Small intestine (tissue), 7 donors: Measurements from ENCODE around the gene INSM1. TPM values are rescaled to one million over a fixed set of nuclear protein-coding genes. Genes with fewer than 3 reads are reported as not detected.

Source experiments
- DNase-seq, 2 donors: peaks; one replicate each; pipeline versions ENCODE4 v3.0.0 to v3.0.0-alpha.2; 2013
- FAIRE-seq: peaks from 2 replicates; lab custom pipeline; 2012; peaks lifted over from hg19 to GRCh38; lab: Jason Lieb, UNC
- H3K27ac ChIP-seq, 3 donors: one replicate each; pipeline ENCODE4 v1.5.1; 2013; ENCODE audit warnings: low read length in 2 of 3, mild to moderate bottlenecking in 2 of 3, control low read depth in 1 of 3, inconsistent platforms in 1 of 3, low read depth in 1 of 3, moderate library complexity in 1 of 3
- H3K27me3 ChIP-seq, 3 donors: one replicate each; pipeline ENCODE4 v1.6.1; 2013; ENCODE audit warnings: low read length in 3 of 3, inconsistent platforms in 1 of 3; ENCODE audit not compliant: control insufficient read depth in 3 of 3, insufficient read depth in 3 of 3
- H3K36me3 ChIP-seq, 3 donors: one replicate each; pipeline ENCODE4 v1.6.1; 2013; ENCODE audit warnings: low read length in 3 of 3, inconsistent platforms in 1 of 3, low read depth in 1 of 3, mild to moderate bottlenecking in 1 of 3, moderate library complexity in 1 of 3; ENCODE audit not compliant: control insufficient read depth in 3 of 3, insufficient read depth in 2 of 3
- H3K4me1 ChIP-seq, 3 donors: one replicate each; pipeline ENCODE4 v1.6.1; 2013; ENCODE audit warnings: low read length in 2 of 3, inconsistent platforms in 1 of 3, low read depth in 1 of 3, mild to moderate bottlenecking in 1 of 3, moderate library complexity in 1 of 3; ENCODE audit not compliant: control insufficient read depth in 3 of 3, insufficient read depth in 2 of 3
- H3K4me3 ChIP-seq, 3 donors: one replicate each; pipeline ENCODE4 v1.5.1; 2013; ENCODE audit warnings: low read length in 3 of 3, control low read depth in 1 of 3, inconsistent platforms in 1 of 3, low read depth in 1 of 3, mild to moderate bottlenecking in 1 of 3, moderate library complexity in 1 of 3
- H3K9me3 ChIP-seq, 2 donors: one replicate each; pipeline ENCODE4 v1.6.1; 2013; ENCODE audit warnings: low read depth in 1 of 2, low read length in 1 of 2; ENCODE audit not compliant: control insufficient read depth in 2 of 2, insufficient read depth in 1 of 2
- WGBS, 3 donors: extraction: QIAGEN DNeasy Blood & Tissue Kit; methylation state at CpG; one replicate each; pipeline ENCODE4 v1.1.7; 2013; 5-methylcytosine and 5-hydroxymethylcytosine counted together
- polyA plus RNA-seq, 4 donors: library from polyadenylated mRNA; stranded (reverse) in 3 of 4; unstranded in 1 of 4; fragments of 200-250 nt in 3 of 4; fragments of 120-200 nt in 1 of 4; gene quantifications; one replicate each; pipeline versions ENCODE4 v1.2.1 to v1.2.3, GENCODE V29; 2013
- donor health status: healthy with polysubstance abuse.
- donor health status: control.
- donor health status: control.
- donor health status: Bipolar disorder and iron deficiency.
- donor health status: healthy.

The INSM1 gene
- polyA plus RNA-seq, 4 donors, result 1.3 to 8.6 (median 2.5) TPM

- Histone ChIP-seq H3K36me3 (peaks cover 0 to 60% (median 0%) of the 10 kb centered on the region in 3 donors), H3K27ac (no peak overlapping the region), H3K4me1 (peaks cover 0 to 10% (median 3%) of the 10 kb centered on the region in 3 donors), H3K4me3 (no peak overlapping the region), H3K27me3 (no peaks in the 10 kb centered on the region), H3K9me3 (no peaks in the 10 kb centered on the region)
- DNase-seq, result peak; percentile 42 to 51
- WGBS, 3 donors, result 68 to 84% (median 78%) methylated on average over 13 of the region's 13 CpGs
- FAIRE-seq, result no peak
Observed at GRCh38 chr20:20399531-20400500, 31.9 kb downstream of the INSM1 start.

GRCh38 chr20:20401991-20402390 is 34.1 kb downstream of the INSM1 start:
- H3K9me3 ChIP-seq, result no peaks in the 10 kb centered on the region
- H3K27ac ChIP-seq, result no peak overlapping the region
- 89 to 92% (median 92%) methylated on average over 3 of the region's 3 CpGs for WGBS, 3 donors
- H3K36me3 ChIP-seq, result peaks cover 0 to 47% (median 0%) of the 10 kb centered on the region in 3 donors
- H3K4me3 ChIP-seq, result no peak overlapping the region
- H3K4me1 ChIP-seq, result peaks cover 0 to 10% (median 3%) of the 10 kb centered on the region in 3 donors
- no peak for FAIRE-seq
- no peaks in the 10 kb centered on the region for H3K27me3 ChIP-seq
- no peak for DNase-seq

GRCh38 chr20:20404633-20405032 is 36.7 kb downstream of the INSM1 start:
- Histone ChIP-seq H3K27ac (no peak overlapping the region), H3K4me3 (no peak overlapping the region), H3K9me3 (no peaks in the 10 kb centered on the region), H3K36me3 (peaks cover 0 to 34% (median 0%) of the 10 kb centered on the region in 3 donors), H3K4me1 (peaks cover 0 to 6% (median 3%) of the 10 kb centered on the region in 3 donors), H3K27me3 (no peaks in the 10 kb centered on the region)
- DNase-seq (no peak), FAIRE-seq (no peak)
- 92 to 93% (median 93%) methylated on average over 5 of the region's 5 CpGs for WGBS, 3 donors

DNA sequence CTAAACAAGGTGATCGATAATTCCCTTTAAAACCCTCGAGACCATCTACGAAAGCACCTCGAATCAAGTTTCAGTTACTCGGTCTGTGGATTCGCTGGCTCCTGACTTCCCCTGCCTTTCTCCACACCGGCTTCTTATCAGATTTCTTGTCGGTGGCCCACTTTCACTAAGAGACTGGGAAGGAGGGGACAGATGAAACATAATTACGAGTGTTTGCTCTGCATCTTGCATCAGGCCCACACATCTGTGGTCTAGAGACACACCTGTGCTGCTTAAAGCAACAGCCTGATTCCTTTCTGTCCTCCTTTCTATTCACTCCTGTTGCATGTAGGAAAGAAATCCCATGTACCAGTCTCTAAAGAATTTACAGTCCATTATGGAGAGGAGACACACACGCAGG is 37.7 kb downstream of the INSM1 start:
- Histone ChIP-seq H3K9me3 (no peaks in the 10 kb centered on the region), H3K4me3 (no peak overlapping the region), H3K27ac (no peak overlapping the region), H3K36me3 (peaks cover 0 to 29% (median 0%) of the 10 kb centered on the region in 3 donors), H3K27me3 (no peaks in the 10 kb centered on the region), H3K4me1 (no peaks in the 10 kb centered on the region)
- 88 to 91% (median 88%) methylated on average over 10 of the region's 10 CpGs for WGBS, 3 donors
- DNase-seq (no peak), FAIRE-seq (no peak)

- WGBS, 3 donors, result 86 to 94% (median 88%) methylated on average over 2 of the region's 2 CpGs
- DNase-seq (no peak), FAIRE-seq (no peak)
- H3K36me3 ChIP-seq, result peaks cover 0 to 29% (median 0%) of the 10 kb centered on the region in 3 donors
- no peak overlapping the region for H3K4me3 ChIP-seq
- H3K27me3 ChIP-seq, result no peaks in the 10 kb centered on the region
- no peaks in the 10 kb centered on the region for H3K4me1 ChIP-seq
- H3K27ac ChIP-seq, result no peak overlapping the region
- no peaks in the 10 kb centered on the region for H3K9me3 ChIP-seq
Observed at GRCh38 chr20:20406306-20406705, 38.4 kb downstream of the INSM1 start.

- Histone ChIP-seq H3K27me3 (no peaks in the 10 kb centered on the region), H3K36me3 (peaks cover 0 to 22% (median 3%) of the 10 kb centered on the region in 3 donors), H3K4me1 (no peaks in the 10 kb centered on the region), H3K9me3 (no peaks in the 10 kb centered on the region), H3K27ac (no peak overlapping the region), H3K4me3 (no peak overlapping the region)
- 63 to 73% (median 71%) methylated on average over 6 of the region's 6 CpGs for WGBS, 3 donors
- no peak for FAIRE-seq
- DNase-seq, result peak in 1 of 2 donors; percentile 10
Observed at GRCh38 chr20:20407891-20408805, 40.2 kb downstream of the INSM1 start.

DNA sequence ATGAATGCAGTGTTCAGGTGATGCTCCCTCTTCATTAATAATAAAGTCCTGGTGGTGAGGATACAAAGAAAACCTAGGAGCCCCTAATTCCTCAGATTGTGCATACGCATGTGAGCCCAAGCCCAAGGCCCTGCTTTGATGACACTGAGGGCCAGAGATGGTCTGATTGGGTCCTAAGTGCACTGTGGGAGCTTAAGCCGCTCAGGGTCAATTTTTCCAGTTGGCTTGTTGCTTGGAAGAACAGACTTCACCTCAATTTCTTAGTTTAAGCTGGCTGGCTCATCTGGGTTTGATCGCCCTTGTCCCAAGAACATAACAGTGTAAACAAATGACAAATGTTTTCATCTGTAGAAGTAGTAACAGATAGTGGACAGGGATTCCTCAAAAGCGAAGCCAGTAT is 41.4 kb downstream of the INSM1 start:
- FAIRE-seq, result no peak
- DNase-seq, result no peak
- 96 to 99% (median 97%) methylated on average over 4 of the region's 4 CpGs for WGBS, 3 donors
- Histone ChIP-seq H3K4me1 (no peaks in the 10 kb centered on the region), H3K36me3 (peaks cover 0 to 14% (median 3%) of the 10 kb centered on the region in 3 donors), H3K4me3 (no peak overlapping the region), H3K9me3 (no peaks in the 10 kb centered on the region), H3K27me3 (no peaks in the 10 kb centered on the region), H3K27ac (no peak overlapping the region)

DNA sequence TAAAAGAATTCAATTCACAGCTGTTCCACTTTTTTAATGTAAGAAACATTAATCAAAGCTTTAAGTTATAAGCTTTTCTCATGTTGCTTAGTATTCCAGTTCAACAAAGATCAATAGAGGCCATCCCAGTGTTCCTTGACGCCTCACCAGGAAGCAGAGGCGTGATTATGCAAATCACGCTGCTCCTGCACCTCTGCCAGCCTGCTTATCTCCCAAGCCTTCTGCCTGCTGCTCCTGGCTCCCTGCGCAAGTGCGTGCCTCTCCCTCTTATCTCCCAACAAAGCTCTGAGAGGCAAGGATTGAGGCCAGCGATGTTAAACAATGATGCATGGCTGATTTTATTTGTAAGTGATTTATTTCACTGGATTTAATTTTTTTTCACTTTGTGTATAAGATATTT is 42.8 kb downstream of the INSM1 start:
- no peak overlapping the region for H3K4me3 ChIP-seq
- DNase-seq, result peak; percentile 82 to 87
- no peaks in the 10 kb centered on the region for H3K27me3 ChIP-seq
- WGBS, 3 donors, result 7 to 46% (median 26%) methylated on average over 6 of the region's 6 CpGs
- H3K9me3 ChIP-seq, result no peaks in the 10 kb centered on the region
- H3K27ac ChIP-seq, result no peak overlapping the region
- no peaks in the 10 kb centered on the region for H3K4me1 ChIP-seq
- H3K36me3 ChIP-seq, result peaks cover 0 to 10% (median 3%) of the 10 kb centered on the region in 3 donors
- FAIRE-seq, result no peak
